ENCODE measurements around the gene FAF1.

DNA sequence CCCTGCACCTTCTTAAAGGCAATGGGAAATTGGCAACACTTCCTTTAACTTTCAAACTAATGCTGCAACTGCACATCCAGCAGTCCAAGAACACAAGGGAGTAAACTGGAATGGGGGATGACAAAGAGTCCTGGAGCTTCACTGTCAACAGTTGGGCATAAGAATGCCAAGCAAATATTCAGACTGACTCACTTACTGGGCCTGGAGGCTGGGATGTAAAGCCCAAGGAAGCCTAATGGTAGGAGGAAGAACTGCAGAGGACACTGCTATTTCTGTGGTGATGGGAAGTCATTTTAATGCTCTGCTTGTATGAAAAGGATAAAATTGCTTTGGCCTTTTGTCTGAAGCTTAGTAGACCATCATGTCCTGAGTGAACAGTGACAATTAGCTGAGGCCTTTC lies 521.1 kb downstream of the FAF1 start:
- TF ChIP-seq, protein P1, sequence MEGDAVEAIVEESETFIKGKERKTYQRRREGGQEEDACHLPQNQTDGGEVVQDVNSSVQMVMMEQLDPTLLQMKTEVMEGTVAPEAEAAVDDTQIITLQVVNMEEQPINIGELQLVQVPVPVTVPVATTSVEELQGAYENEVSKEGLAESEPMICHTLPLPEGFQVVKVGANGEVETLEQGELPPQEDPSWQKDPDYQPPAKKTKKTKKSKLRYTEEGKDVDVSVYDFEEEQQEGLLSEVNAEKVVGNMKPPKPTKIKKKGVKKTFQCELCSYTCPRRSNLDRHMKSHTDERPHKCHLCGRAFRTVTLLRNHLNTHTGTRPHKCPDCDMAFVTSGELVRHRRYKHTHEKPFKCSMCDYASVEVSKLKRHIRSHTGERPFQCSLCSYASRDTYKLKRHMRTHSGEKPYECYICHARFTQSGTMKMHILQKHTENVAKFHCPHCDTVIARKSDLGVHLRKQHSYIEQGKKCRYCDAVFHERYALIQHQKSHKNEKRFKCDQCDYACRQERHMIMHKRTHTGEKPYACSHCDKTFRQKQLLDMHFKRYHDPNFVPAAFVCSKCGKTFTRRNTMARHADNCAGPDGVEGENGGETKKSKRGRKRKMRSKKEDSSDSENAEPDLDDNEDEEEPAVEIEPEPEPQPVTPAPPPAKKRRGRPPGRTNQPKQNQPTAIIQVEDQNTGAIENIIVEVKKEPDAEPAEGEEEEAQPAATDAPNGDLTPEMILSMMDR (IDR thresholded peaks at IDR 0.05), result no peak
- no peak for TF ChIP-seq POLR2A (IDR thresholded peaks at IDR 0.05)
